ENCODE measurements around the gene SCP2. TPM values are rescaled to one million over a fixed set of nuclear protein-coding genes. Genes with fewer than 3 reads are reported as not detected.
A peak's percentile ranks its signal among the peaks of the same experiment; 100 is the strongest.

The SCP2 gene
- total and polyA plus RNA-seq, 9 donors: 69.7 to 85.3 (median 75.2) TPM

DNA sequence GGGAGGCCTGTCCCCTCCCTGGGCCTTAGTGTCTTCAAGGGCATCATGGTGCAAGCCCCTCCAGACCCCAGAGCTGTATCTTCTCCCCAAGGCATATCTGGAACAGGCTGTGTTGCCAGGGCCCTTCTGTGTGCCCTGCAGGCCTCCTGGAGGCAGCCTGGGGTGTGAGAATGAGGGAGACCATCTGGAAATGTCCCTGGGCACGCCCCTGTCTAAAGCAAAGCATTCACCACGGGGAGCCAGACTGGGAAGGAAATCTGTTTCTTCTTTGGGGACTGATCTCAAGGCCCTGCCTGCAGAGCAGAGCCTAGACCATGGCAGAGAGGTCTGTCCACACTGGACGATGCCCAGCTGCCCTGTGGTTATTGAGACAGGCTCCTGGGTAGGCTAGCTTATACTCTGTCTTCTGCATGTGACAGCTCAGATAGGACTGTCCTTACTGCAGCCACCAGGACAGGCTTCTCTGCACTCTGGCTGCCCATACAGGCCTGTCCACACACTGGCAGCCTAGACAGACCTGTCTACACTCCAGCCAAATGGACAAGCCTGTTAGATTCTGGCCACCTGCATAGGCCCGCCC, 159.5 kb downstream of the SCP2 start:
- Histone ChIP-seq H3K4me3 (ENCODE audit: low read length) (no peak overlapping the region), H3K27ac (ENCODE audit: low read length) (no peak overlapping the region), H3K27me3 (ENCODE audit: control insufficient read depth, insufficient read depth, low read length) (no peaks in the 10 kb centered on the region), H3K9me3 (replicated peaks; ENCODE audit: control insufficient read depth, low read depth, low read length) (no peaks in the 10 kb centered on the region), H3K4me1 (ENCODE audit: control insufficient read depth, insufficient read depth, low read length) (peaks cover 58% of the 10 kb centered on the region), H3K36me3 (ENCODE audit: control insufficient read depth, insufficient read depth, low read length) (no peaks in the 10 kb centered on the region)
- no peak for DNase-seq
- 48% methylated on average over 3 of the region's 4 CpGs for WGBS (ENCODE audit: insufficient coverage)

DNA sequence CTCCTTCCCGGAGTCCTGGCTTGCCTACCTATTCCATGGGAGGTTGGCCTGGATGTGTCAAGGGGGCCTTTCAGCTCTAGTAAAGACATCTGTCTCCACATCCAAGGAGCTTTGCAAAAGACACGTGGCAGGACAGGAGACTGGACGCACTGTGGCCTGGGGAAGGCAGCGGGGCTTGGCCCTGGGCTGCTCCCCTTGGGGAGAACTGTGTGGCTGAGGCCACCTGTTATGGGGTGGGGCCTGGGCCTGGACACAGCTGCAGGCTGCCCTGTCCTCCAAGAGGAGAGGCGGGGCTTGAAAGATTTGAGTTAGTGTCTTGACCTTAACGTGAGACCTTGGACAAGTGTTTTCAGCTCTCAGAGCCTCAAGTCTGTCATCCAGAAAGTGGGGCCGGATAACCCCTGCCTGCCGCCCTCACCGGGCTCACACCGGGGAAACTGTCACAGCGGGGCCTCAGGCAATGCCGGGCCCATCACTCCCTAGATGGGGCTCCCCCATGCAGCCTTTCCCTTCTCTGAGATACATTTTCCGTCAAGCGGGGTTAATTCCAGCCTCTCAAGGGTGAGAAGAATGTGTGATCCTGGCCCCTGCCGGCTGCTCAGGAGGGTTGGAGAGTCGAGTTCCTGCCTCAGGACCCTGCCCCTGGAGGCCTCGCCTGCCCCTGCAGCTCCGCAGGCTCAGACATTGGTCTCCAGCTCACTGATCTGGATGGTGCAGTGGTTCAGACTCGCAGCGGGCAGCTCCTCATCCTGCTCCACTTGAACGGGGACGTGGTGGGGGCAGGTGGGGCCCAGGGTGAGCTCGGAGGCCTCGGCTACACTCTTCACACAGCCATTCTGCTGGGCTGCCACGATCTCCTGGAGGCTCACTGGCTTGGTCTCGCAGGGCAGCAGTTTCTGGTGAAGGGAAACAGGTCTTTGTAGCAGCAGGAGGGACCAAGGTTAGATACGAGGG, 160.5 kb downstream of the SCP2 start:
- H3K27ac ChIP-seq (ENCODE audit: low read length): no peak overlapping the region
- peaks cover 60% of the 10 kb centered on the region for H3K4me1 ChIP-seq (ENCODE audit: control insufficient read depth, insufficient read depth, low read length)
- WGBS (ENCODE audit: insufficient coverage): 61% methylated on average over 19 of the region's 27 CpGs
- no peaks in the 10 kb centered on the region for H3K27me3 ChIP-seq (ENCODE audit: control insufficient read depth, insufficient read depth, low read length)
- no peaks in the 10 kb centered on the region for H3K9me3 ChIP-seq (replicated peaks; ENCODE audit: control insufficient read depth, low read depth, low read length)
- DNase-seq: peak; percentile 65
- no peaks in the 10 kb centered on the region for H3K36me3 ChIP-seq (ENCODE audit: control insufficient read depth, insufficient read depth, low read length)
- no peak overlapping the region for H3K4me3 ChIP-seq (ENCODE audit: low read length)

DNA sequence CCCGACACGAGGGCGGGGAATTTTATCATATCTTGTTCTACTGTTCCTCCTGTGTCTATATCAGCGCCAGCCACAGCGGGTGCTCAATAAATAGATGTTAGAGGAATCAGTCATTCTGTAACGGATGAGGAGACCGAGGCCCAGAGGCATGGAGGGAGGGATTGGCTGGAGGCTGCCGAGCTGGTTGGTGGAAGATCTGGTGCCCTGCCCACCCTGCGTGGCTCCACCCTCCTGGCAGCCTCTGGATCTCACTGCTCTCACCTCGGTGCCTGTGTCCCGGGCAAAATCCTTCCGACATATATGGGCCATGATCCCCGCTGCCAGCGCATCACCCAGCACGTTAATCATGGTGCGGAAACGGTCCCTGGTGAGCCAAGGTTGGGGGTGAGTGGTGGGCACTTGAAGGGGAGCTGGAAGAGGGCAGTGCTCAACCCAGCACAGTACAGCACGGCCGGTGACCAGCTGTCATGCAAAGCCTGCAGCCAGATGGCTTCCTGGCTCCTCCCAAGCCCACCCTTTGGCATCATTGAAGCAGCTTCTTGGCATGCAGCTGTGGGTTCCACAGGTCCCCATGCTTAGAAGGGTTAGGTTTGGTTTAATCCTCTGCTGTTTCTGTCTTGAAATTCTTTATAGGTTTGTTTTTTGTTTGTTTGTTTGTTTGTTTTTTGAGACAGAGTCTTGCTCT, 161.7 kb downstream of the SCP2 start:
- Histone ChIP-seq H3K27me3 (ENCODE audit: control insufficient read depth, insufficient read depth, low read length) (no peaks in the 10 kb centered on the region), H3K27ac (ENCODE audit: low read length) (peak overlapping the region; percentile 7), H3K9me3 (replicated peaks; ENCODE audit: control insufficient read depth, low read depth, low read length) (no peaks in the 10 kb centered on the region), H3K4me3 (ENCODE audit: low read length) (no peak overlapping the region), H3K4me1 (ENCODE audit: control insufficient read depth, insufficient read depth, low read length) (peaks cover 55% of the 10 kb centered on the region), H3K36me3 (ENCODE audit: control insufficient read depth, insufficient read depth, low read length) (no peaks in the 10 kb centered on the region)
- WGBS (ENCODE audit: insufficient coverage): 78% methylated on average over 13 of the region's 19 CpGs
- peak; percentile 66 for DNase-seq

DNA sequence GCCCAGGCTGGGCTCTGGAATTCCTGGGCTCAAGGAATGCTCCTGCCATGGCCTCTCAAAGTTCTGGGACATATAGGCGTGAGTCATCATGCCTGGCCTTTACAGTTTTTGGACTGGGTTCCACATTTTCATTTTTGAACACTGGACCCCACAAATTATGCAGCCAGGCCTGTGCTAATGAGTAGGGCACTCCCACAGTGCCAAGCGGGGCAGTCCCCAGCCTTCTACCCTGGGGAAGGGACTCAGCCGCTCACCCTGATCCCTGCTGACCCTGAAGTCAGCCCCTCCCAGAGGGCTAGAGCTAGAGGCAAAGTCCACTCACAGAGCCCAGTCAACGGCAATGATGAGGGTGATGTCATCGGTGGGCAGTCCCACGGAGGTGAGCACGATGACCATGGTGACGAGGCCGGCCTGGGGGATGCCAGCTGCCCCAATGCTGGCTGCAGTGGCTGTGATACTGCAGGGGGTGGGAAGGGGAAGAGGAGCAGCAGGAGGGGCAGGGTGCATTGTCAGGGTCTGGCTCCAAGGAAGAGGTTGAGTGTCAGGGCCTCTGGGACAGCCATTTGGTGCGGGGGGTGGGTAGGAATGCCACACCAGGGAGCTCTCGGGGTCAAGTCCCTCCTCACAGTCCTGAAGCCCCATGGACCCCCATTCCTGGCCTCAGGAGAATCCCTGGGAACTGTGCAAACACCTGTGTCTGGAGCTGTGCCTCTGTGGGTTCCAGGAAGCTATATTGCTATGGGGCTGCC, 162.6 kb downstream of the SCP2 start:
- Histone ChIP-seq H3K27ac (ENCODE audit: low read length) (no peak overlapping the region), H3K27me3 (ENCODE audit: control insufficient read depth, insufficient read depth, low read length) (no peaks in the 10 kb centered on the region), H3K9me3 (replicated peaks; ENCODE audit: control insufficient read depth, low read depth, low read length) (no peaks in the 10 kb centered on the region), H3K4me3 (ENCODE audit: low read length) (no peak overlapping the region), H3K4me1 (ENCODE audit: control insufficient read depth, insufficient read depth, low read length) (peaks cover 55% of the 10 kb centered on the region), H3K36me3 (ENCODE audit: control insufficient read depth, insufficient read depth, low read length) (no peaks in the 10 kb centered on the region)
- DNase-seq: no peak
- WGBS (ENCODE audit: insufficient coverage): 74% methylated on average over 9 of the region's 11 CpGs

DNA sequence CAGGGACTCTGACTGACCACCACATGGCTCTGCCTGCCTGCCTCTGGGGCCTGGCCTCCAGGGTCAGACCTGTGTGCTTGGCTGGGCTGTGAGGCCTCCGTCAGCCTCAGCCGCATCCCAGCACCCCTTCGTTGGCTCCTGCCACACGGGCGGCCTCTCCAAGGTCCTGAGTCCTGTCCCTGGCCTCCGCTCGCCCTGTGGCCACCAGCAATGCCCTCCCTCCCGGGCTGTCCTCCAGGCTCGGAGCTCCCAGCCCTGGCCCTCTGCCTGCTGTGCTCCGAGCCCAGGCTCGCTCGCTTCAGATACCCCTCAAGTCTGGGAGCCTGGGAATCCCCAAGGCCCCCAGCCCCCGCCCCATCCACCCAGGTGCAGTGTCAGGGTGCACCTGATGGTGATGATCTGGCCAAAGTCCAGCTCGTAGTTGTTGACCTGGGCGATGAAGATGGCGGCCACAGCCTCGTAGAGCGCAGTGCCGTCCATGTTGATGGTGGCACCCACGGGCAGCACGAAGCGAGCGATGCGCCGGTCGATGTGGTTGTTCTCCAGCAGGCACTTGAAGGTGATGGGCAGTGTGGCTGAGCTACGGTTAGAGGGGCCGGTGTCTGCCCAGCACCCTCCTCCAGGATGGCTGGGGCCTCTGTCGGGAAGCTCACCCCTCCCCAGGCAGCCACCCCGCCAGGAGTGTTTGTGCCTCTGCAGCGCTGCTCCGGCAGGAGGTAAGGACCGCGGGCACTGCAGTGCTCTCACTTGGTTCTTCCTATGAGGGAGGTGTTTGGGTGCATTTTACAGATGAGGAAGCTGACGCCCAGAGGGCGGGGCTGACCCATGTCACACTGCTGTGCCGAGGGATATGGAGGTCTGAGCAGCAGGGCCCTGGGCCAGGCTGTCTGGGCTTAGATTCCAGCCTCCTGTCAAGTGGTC, 163.4 kb downstream of the SCP2 start:
- no peak for DNase-seq
- Histone ChIP-seq H3K4me3 (ENCODE audit: low read length) (no peak overlapping the region), H3K9me3 (replicated peaks; ENCODE audit: control insufficient read depth, low read depth, low read length) (no peaks in the 10 kb centered on the region), H3K36me3 (ENCODE audit: control insufficient read depth, insufficient read depth, low read length) (no peaks in the 10 kb centered on the region), H3K27ac (ENCODE audit: low read length) (no peak overlapping the region), H3K4me1 (ENCODE audit: control insufficient read depth, insufficient read depth, low read length) (peaks cover 55% of the 10 kb centered on the region), H3K27me3 (ENCODE audit: control insufficient read depth, insufficient read depth, low read length) (no peaks in the 10 kb centered on the region)
- WGBS (ENCODE audit: insufficient coverage): 81% methylated on average over 20 of the region's 37 CpGs

DNA sequence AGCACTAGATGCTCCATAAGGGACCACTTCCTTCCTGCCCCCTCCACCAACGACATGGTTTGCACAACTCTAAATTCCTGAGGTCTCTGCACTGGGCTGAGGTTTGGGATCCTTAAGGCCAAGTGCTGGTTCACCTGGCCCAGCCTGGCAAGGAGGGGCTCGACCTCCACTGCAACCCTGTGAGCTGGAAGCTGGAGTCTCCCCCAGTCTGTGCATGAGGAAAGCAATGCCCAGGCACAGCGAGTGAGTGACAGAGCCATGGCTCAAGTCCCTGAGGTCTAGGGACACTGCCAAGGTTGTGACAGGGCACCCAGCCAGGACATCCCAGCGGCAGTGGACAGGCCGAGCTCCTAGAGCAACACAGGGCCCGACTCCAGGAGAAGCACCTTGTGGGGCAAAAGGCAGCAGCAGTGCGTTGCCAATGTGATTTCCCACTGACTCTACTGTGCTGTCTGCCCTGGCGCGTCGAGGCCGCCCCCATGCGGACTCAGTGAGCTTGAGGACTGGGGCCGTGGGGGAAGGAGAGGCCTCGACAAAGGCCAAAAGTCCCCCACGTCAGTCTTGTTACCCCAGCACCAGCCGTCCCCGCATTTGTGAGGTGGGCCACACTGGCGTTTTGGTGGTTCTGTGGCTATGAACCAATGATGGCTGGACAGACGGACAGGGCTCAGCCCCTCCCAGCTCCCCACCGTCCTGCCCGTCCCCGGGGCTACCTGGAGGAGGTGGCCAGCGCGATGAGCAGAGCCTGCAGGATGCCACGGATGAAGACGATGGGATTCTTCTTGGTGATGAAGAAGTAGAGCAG, 165.0 kb downstream of the SCP2 start:
- Histone ChIP-seq H3K36me3 (ENCODE audit: control insufficient read depth, insufficient read depth, low read length) (no peaks in the 10 kb centered on the region), H3K9me3 (replicated peaks; ENCODE audit: control insufficient read depth, low read depth, low read length) (no peaks in the 10 kb centered on the region), H3K4me1 (ENCODE audit: control insufficient read depth, insufficient read depth, low read length) (peaks cover 44% of the 10 kb centered on the region), H3K27me3 (ENCODE audit: control insufficient read depth, insufficient read depth, low read length) (no peaks in the 10 kb centered on the region), H3K4me3 (ENCODE audit: low read length) (no peak overlapping the region), H3K27ac (ENCODE audit: low read length) (no peak overlapping the region)
- DNase-seq: peak; percentile 23
- WGBS (ENCODE audit: insufficient coverage): 87% methylated on average over 26 of the region's 26 CpGs

DNA sequence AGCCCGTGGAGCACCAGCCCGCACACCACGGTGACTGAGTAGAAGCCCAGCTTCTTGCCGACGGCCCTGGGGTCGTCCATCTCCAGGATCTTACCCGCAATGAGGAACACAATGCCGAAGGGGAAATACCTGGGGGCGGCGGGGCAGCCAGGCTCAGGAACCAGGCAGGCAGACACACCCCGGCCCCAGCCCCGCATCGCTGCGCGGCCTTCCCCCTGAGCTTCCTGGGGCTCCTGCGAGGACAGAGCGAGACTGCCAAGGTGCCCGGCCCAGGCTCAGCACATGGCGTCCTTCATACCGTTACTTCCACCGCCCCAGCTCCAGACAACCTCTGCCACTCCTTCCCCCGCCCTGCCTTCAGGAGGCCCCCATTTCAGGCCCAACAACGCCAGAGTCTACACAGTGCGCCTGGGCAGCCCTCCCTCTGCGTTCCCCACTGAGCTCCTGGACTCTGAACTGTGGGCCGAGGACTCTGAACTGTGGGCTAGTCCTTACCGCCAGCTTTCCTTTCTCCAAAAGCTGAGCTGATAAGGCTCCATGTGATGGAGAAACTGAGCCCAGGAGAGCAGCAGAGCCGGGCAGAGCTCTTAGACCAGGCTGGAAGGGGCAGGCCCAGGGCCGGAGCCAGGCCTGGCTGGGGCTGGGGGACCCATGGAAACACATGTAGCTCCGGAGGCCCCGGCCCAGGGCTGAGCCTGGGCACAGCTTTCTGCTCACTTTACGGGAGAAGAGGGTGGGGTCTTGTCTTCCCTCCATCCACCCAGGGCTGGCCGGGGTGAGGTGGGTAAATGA, 165.8 kb downstream of the SCP2 start:
- no peak for DNase-seq
- Histone ChIP-seq H3K27me3 (ENCODE audit: control insufficient read depth, insufficient read depth, low read length) (no peaks in the 10 kb centered on the region), H3K9me3 (replicated peaks; ENCODE audit: control insufficient read depth, low read depth, low read length) (no peaks in the 10 kb centered on the region), H3K36me3 (ENCODE audit: control insufficient read depth, insufficient read depth, low read length) (no peaks in the 10 kb centered on the region), H3K4me1 (ENCODE audit: control insufficient read depth, insufficient read depth, low read length) (peaks cover 36% of the 10 kb centered on the region), H3K27ac (ENCODE audit: low read length) (no peak overlapping the region), H3K4me3 (ENCODE audit: low read length) (no peak overlapping the region)
- 87% methylated on average over 26 of the region's 33 CpGs for WGBS (ENCODE audit: insufficient coverage)

DNA sequence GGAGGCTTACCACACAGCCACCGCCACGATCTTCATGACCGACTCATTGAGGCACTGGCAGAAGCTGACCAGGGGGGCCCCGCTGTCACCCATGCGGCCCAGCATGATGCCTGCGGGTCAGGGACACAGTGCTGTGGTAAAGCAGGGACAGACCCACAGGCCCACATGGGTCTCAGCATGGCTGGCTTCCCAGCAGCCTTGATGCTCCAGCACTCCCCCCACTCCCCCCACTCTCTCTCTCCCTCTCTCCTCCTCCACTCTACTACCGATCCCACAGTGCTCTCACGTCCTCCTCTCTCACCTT, 166.3 kb downstream of the SCP2 start:
- H3K9me3 ChIP-seq (replicated peaks; ENCODE audit: control insufficient read depth, low read depth, low read length): no peaks in the 10 kb centered on the region
- H3K4me3 ChIP-seq (ENCODE audit: low read length): no peak overlapping the region
- WGBS (ENCODE audit: insufficient coverage): 84% methylated on average over 5 of the region's 8 CpGs
- DNase-seq: no peak
- H3K27me3 ChIP-seq (ENCODE audit: control insufficient read depth, insufficient read depth, low read length): no peaks in the 10 kb centered on the region
- H3K36me3 ChIP-seq (ENCODE audit: control insufficient read depth, insufficient read depth, low read length): no peaks in the 10 kb centered on the region
- H3K27ac ChIP-seq (ENCODE audit: low read length): no peak overlapping the region
- H3K4me1 ChIP-seq (ENCODE audit: control insufficient read depth, insufficient read depth, low read length): peaks cover 31% of the 10 kb centered on the region

All from muscle of leg (tissue), 11 donors.